Activated CD4-positive, alpha-beta T cell treated with anti-CD3 and anti-CD28 coated beads, Interleukin-2, amount 50 U/mL, for 16 hours (primary cell): Measurements from ENCODE around the gene WFIKKN2.

Experiments
- DNase-seq: peaks from one replicate; pipeline ENCODE4 v3.0.0-alpha.2; 2020

WFIKKN2 gene

GRCh38 chr17:50881182-50881581 is 45.8 kb downstream of the WFIKKN2 start:
- DNase-seq: no peak

GRCh38 chr17:50882851-50883250 is 47.5 kb downstream of the WFIKKN2 start:
- DNase-seq: no peak

GRCh38 chr17:50883850-50884438 is 48.6 kb downstream of the WFIKKN2 start:
- no peak for DNase-seq

- no peak for DNase-seq
Measured at GRCh38 chr17:50884439-50885311, 49.3 kb downstream of the WFIKKN2 start.

GRCh38 chr17:50887705-50888245 is 52.4 kb downstream of the WFIKKN2 start:
- DNase-seq: no peak

- no peak for DNase-seq
Measured at GRCh38 chr17:50889528-50890118, 54.2 kb downstream of the WFIKKN2 start.

GRCh38 chr17:50890675-50891516 is 55.5 kb downstream of the WFIKKN2 start:
- DNase-seq: no peak

- no peak for DNase-seq
Measured at GRCh38 chr17:50891577-50891989, 56.2 kb downstream of the WFIKKN2 start.
